ENCODE data around the gene KAZALD1.

Gene KAZALD1

GRCh38 chr10:101047961-101048892 is 13.6 kb upstream of the KAZALD1 start:
- no peak for DNase-seq (ENCODE audit: low spot score)

GRCh38 chr10:101050208-101051069 is 11.3 kb upstream of the KAZALD1 start:
- peak; percentile 42 for DNase-seq (ENCODE audit: low spot score)

GRCh38 chr10:101052285-101052684 is 9.5 kb upstream of the KAZALD1 start:
- no peak for DNase-seq (ENCODE audit: low spot score)

DNA sequence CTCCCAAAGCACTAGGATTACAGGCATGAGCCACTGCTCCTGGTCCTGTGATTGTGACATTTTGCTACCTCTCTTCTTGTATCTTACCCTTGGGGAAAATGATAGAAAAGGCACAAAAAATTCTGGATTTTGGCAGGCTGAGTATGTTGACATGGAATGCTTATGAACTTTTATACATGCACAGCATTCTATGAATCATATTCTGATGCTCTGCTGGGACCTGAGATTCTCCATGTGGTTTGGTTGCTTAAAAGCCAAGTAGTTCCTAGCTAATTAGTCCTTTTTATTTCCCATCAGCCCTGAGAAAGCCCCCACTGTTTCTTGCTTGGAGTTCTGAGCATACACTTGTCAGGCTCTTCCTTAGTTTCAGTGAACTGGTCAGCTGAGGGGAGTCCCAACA is 8.3 kb upstream of the KAZALD1 start:
- DNase-seq (ENCODE audit: low spot score), result no peak

- DNase-seq (ENCODE audit: low spot score), result no peak
These were observed 7.4 kb upstream of the KAZALD1 start for GRCh38 chr10:101054351-101054750.

DNA sequence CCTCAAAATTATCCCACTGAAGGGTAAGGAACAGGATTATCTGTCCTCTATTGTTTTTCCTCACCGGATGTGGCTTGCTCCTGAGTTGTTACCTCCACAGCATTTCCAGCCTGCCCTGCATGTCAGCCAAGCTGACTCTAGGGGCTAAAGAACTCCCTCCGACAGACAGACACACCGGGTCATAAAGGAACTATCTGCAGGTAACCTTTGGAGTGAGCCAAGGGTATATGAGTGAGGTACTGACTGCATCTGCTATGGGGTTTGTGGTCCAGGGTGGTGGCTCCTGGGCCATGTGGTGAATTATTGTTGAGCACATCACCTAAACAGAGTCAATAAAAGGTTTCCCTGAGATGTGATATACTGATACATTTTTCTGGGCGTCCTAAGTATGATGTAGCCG is 6.9 kb upstream of the KAZALD1 start:
- no peak for DNase-seq (ENCODE audit: low spot score)

- DNase-seq (ENCODE audit: low spot score), result no peak
These were observed 6.4 kb upstream of the KAZALD1 start for GRCh38 chr10:101055411-101055810.

DNA sequence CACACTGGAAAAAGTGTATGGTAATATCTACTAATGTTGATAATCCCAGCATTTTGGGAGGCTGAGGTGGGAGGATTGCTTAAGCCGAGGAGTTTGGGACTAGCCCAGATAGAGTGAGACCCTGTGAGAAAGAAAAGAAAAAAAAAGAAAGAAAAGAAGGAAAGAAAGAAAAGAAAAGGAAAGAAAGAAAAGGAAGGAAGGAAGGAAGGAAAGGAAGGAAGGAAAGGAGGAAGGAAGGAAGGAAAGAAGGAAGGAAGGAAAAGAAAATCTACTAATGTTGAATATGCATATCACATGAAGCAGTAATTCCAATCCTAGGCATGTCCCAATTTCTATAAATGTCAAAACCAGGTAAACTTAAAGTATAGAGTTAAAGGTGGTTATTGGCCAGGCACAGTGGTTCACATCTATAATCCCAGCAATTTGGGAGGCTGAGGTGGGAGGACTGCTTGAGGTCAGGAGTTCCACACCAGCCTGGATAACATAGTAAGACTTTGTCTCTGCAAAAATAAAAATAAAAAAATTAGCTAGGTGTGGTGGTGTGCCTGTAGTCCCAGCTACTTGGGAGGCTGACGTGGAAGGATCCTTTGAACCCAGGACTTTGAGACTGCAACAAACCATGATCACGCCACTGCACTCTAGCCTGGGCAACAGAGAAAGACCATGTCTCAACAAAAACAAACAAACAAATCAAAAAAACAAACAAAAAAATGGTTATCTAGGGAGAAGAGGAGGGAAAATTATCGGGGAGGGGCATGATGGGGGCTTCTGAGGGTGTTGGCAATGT is 5.2 kb upstream of the KAZALD1 start:
- DNase-seq (ENCODE audit: low spot score), result no peak

- DNase-seq (ENCODE audit: low spot score), result peak; percentile 97
These were observed 1.5 kb upstream of the KAZALD1 start for GRCh38 chr10:101060036-101060950.

GRCh38 chr10:101060951-101061623 is 702 bp upstream of the KAZALD1 start:
- DNase-seq (ENCODE audit: low spot score), result peak; percentile 89

- peak; percentile 36 for DNase-seq (ENCODE audit: low spot score)
These were observed 652 bp downstream of the KAZALD1 start for GRCh38 chr10:101062232-101063049.

DNA sequence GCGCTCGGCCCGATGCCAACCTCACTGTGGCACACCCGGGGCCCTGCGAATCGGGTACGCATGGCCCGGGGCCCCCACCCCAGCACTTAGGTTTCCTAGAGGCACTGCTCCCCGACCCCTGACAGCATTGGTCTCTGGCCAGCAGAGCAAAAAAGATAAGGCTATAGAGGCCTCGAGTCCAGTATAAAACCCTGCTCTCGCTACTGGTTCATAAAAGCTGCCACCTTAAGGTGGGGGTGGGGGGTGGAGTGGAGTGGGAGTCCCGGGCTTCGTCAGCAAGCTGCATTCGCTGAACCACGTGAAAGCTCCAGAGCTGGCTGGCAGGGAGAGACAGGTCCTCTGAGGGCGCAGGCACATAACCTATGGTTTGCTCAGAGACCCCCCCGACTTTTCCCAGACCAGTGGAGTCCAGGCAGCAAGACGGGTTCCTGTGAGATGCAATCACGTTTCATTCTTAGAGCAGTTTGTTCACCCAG is 1.3 kb downstream of the KAZALD1 start:
- DNase-seq (ENCODE audit: low spot score), result no peak

- DNase-seq (ENCODE audit: low spot score), result no peak
These were observed 2.0 kb downstream of the KAZALD1 start for GRCh38 chr10:101063548-101064414.

DNA sequence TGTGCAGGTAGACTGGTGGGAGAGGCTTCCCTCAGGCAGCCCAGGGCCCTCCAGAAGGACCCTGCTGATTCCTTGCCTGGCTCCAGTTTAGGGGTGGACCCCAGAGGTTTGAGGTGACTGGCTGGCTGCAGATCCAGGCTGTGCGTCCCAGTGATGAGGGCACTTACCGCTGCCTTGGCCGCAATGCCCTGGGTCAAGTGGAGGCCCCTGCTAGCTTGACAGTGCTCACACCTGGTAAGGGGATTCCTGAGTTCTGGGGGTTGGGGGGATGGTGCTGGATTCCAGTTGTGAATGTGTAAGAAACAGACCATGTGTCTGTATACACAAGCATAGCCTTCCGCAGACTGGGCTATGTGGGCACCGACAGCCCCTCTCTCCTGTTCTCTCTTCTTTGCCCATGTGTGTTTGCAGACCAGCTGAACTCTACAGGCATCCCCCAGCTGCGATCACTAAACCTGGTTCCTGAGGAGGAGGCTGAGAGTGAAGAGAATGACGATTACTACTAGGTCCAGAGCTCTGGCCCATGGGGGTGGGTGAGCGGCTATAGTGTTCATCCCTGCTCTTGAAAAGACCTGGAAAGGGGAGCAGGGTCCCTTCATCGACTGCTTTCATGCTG is 2.7 kb downstream of the KAZALD1 start:
- no peak for DNase-seq (ENCODE audit: low spot score)

GRCh38 chr10:101065481-101066145 is 3.8 kb downstream of the KAZALD1 start:
- DNase-seq (ENCODE audit: low spot score), result no peak

DNA sequence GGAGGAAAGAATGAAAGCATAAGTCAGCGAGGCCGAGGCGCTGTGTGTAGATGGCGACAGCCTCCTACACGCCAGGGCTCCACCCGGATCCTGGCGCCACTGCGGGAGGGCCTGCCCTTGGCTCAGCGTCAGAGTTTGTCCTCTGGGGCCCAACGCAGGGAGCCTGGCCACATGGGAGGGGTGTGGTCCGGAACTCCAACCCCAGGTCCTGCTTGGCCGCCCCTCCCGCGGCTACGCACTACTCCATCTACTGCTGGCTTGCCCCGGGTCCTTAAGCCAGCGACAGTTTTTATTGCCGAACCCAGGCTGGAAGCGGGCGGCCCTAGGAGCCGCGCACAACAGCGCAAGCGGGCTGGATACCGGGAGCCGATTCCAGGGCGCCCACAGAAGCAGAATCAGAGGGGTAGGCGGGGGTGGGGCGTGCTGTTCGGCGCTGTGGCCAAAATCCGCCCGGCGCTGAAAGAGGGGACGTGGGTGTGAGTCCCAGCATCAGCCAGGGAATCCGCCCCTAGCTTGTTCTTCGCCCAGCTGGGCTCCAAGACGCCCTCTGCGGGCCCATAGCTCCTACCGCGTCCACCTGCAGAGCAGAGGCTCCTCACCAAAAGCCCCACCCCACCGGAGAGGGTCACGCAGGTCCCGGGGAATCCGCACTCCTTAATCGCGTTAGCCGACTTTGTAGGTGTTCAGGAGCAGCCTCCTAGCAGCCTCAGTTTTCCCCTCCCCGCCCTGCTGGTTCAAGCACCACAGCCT is 4.5 kb downstream of the KAZALD1 start:
- DNase-seq (ENCODE audit: low spot score), result peak; percentile 69
